ENCODE measurements around the gene SNAPC3. TPM values are rescaled to one million over a fixed set of nuclear protein-coding genes. Genes with fewer than 3 reads are reported as not detected.

SNAPC3 gene
- polyA plus RNA-seq, 1 donor from 2014 or later: 96.6 TPM

DNA sequence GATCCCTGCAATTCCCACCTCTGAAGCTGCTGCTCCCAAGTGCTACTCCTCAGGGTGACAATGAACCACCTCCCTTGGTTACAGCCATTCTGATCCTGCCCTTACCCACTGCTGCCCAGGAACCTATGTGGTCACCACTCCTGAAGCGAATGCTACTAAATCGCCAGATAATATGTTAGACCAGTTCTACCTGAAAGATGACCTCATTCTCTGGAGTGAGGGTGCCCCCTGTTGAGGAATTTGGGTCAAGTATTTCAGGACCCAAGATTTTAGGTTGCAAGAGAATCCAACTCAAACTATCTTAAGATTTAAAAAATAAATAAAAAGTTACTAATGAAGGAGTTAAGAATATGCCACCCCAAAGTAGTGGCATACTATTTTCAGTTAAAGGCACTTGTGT is 5.8 kb upstream of the SNAPC3 start:
- Histone ChIP-seq H3K9me3 (ENCODE audit: low read length) (no peaks in the 10 kb centered on the region), H3K27me3 (ENCODE audit: insufficient read depth, low read depth, low read length) (no peaks in the 10 kb centered on the region), H3K4me3 (ENCODE audit: low read length) (no peak overlapping the region), H3K4me2 (ENCODE audit: low read length) (no peak overlapping the region), H3K27ac (ENCODE audit: low read length) (no peak overlapping the region), H3F3A (ENCODE audit: insufficient read depth, low read length, poor library complexity, severe bottlenecking) (no peaks in the 10 kb centered on the region), H3K9ac (ENCODE audit: low read length) (no peak overlapping the region), H3K36me3 (ENCODE audit: insufficient read depth, low read length) (no peaks in the 10 kb centered on the region), H3K9me2 (ENCODE audit: insufficient read depth, low read length) (no peaks in the 10 kb centered on the region), H4K20me1 (ENCODE audit: insufficient read depth) (no peaks in the 10 kb centered on the region), H2AFZ (ENCODE audit: low read depth, low read length) (no peak overlapping the region), H3K79me2 (replicated peaks; ENCODE audit: insufficient read depth, low read length) (no peaks in the 10 kb centered on the region)
- no peak for TF ChIP-seq TAF1 (IDR thresholded peaks at IDR 0.05; ENCODE audit: low read depth)
- TF ChIP-seq RAD21 (conservative IDR thresholded peaks at IDR 0.05): peak; percentile 15

DNA sequence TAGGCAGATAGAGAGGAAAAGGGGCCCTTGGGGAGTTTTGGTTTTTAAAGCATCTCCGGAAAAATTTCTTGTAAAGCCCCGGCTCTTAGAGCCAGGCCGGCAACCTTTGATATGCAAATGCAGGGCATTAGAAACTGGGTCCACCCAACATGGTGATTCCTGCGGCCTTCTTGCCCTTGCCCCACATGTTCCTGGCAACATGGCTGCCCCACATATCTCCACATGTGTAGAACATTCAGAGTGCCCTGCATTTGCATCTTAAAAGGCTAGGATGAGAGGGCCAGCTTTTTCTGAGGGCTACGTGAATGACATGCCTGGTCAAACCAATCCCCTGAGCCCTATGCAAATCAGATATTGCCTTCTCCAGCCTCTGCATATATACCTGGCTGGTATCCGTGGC is 5.0 kb upstream of the SNAPC3 start:
- no peaks in the 10 kb centered on the region for H3K9me2 ChIP-seq (ENCODE audit: insufficient read depth, low read length)
- H4K20me1 ChIP-seq (ENCODE audit: insufficient read depth): no peaks in the 10 kb centered on the region
- no peak overlapping the region for H2AFZ ChIP-seq (ENCODE audit: low read depth, low read length)
- no peak overlapping the region for H3K27ac ChIP-seq (ENCODE audit: low read length)
- no peak overlapping the region for H3K9ac ChIP-seq (ENCODE audit: low read length)
- no peaks in the 10 kb centered on the region for H3F3A ChIP-seq (ENCODE audit: insufficient read depth, low read length, poor library complexity, severe bottlenecking)
- TF ChIP-seq TAF1 (IDR thresholded peaks at IDR 0.05; ENCODE audit: low read depth) (no peak), MXI1 (conservative IDR thresholded peaks at IDR 0.05; ENCODE audit: poor library complexity, severe bottlenecking) (no peak), EZH2 (IDR thresholded peaks at IDR 0.05; ENCODE audit: borderline replicate concordance, insufficient read depth, low read length, poor library complexity, severe bottlenecking) (no peak)
- TF ChIP-seq, protein P1, sequence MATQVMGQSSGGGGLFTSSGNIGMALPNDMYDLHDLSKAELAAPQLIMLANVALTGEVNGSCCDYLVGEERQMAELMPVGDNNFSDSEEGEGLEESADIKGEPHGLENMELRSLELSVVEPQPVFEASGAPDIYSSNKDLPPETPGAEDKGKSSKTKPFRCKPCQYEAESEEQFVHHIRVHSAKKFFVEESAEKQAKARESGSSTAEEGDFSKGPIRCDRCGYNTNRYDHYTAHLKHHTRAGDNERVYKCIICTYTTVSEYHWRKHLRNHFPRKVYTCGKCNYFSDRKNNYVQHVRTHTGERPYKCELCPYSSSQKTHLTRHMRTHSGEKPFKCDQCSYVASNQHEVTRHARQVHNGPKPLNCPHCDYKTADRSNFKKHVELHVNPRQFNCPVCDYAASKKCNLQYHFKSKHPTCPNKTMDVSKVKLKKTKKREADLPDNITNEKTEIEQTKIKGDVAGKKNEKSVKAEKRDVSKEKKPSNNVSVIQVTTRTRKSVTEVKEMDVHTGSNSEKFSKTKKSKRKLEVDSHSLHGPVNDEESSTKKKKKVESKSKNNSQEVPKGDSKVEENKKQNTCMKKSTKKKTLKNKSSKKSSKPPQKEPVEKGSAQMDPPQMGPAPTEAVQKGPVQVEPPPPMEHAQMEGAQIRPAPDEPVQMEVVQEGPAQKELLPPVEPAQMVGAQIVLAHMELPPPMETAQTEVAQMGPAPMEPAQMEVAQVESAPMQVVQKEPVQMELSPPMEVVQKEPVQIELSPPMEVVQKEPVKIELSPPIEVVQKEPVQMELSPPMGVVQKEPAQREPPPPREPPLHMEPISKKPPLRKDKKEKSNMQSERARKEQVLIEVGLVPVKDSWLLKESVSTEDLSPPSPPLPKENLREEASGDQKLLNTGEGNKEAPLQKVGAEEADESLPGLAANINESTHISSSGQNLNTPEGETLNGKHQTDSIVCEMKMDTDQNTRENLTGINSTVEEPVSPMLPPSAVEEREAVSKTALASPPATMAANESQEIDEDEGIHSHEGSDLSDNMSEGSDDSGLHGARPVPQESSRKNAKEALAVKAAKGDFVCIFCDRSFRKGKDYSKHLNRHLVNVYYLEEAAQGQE (IDR thresholded peaks at IDR 0.05; ENCODE audit: borderline replicate concordance): no peak
- H3K36me3 ChIP-seq (ENCODE audit: insufficient read depth, low read length): no peaks in the 10 kb centered on the region
- no peaks in the 10 kb centered on the region for H3K27me3 ChIP-seq (ENCODE audit: insufficient read depth, low read depth, low read length)
- no peaks in the 10 kb centered on the region for H3K79me2 ChIP-seq (replicated peaks; ENCODE audit: insufficient read depth, low read length)
- H3K4me3 ChIP-seq (ENCODE audit: low read length): no peak overlapping the region
- H3K9me3 ChIP-seq (ENCODE audit: low read length): no peaks in the 10 kb centered on the region
- no peak overlapping the region for H3K4me2 ChIP-seq (ENCODE audit: low read length)

DNA sequence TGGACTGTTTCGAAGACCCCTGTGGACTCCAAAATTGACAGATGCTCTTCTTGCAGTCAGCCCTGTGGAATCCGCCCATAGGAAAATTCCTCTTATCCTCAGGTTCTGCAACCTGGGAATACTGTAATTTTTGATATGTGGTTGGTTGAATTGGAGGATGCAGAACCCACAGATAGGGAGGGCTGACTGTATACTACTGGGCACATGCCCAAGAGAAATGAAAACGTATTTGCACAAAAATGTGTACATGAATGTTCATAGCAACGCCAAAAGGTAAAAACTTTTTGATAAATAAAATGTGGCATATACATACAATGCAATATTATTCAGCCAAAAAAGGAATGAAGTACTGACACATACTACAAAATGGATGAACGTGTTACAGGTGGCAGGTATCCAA is 1.9 kb upstream of the SNAPC3 start:
- H4K20me1 ChIP-seq (ENCODE audit: insufficient read depth): no peaks in the 10 kb centered on the region
- no peaks in the 10 kb centered on the region for H3K9me2 ChIP-seq (ENCODE audit: insufficient read depth, low read length)
- H3K9ac ChIP-seq (ENCODE audit: low read length): no peak overlapping the region
- H2AFZ ChIP-seq (ENCODE audit: low read depth, low read length): no peak overlapping the region
- H3K36me3 ChIP-seq (ENCODE audit: insufficient read depth, low read length): no peaks in the 10 kb centered on the region
- no peak overlapping the region for H3K27ac ChIP-seq (ENCODE audit: low read length)
- no peaks in the 10 kb centered on the region for H3K27me3 ChIP-seq (ENCODE audit: insufficient read depth, low read depth, low read length)
- TF ChIP-seq EZH2 (IDR thresholded peaks at IDR 0.05; ENCODE audit: borderline replicate concordance, insufficient read depth, low read length, poor library complexity, severe bottlenecking) (no peak), EP300 (conservative IDR thresholded peaks at IDR 0.05; ENCODE audit: poor library complexity, severe bottlenecking) (no peak), TAF1 (IDR thresholded peaks at IDR 0.05; ENCODE audit: low read depth) (no peak), RAD21 (conservative IDR thresholded peaks at IDR 0.05) (no peak), POLR2AphosphoS5 (IDR thresholded peaks at IDR 0.05) (no peak), MXI1 (conservative IDR thresholded peaks at IDR 0.05; ENCODE audit: poor library complexity, severe bottlenecking) (no peak), SMC3 (conservative IDR thresholded peaks at IDR 0.05; ENCODE audit: poor library complexity) (no peak)
- TF ChIP-seq, protein P2, sequence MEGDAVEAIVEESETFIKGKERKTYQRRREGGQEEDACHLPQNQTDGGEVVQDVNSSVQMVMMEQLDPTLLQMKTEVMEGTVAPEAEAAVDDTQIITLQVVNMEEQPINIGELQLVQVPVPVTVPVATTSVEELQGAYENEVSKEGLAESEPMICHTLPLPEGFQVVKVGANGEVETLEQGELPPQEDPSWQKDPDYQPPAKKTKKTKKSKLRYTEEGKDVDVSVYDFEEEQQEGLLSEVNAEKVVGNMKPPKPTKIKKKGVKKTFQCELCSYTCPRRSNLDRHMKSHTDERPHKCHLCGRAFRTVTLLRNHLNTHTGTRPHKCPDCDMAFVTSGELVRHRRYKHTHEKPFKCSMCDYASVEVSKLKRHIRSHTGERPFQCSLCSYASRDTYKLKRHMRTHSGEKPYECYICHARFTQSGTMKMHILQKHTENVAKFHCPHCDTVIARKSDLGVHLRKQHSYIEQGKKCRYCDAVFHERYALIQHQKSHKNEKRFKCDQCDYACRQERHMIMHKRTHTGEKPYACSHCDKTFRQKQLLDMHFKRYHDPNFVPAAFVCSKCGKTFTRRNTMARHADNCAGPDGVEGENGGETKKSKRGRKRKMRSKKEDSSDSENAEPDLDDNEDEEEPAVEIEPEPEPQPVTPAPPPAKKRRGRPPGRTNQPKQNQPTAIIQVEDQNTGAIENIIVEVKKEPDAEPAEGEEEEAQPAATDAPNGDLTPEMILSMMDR (IDR thresholded peaks at IDR 0.05; ENCODE audit: poor library complexity, severe bottlenecking): no peak
- TF ChIP-seq, protein P1 (IDR thresholded peaks at IDR 0.05; ENCODE audit: borderline replicate concordance): no peak
- no peak overlapping the region for H3K4me2 ChIP-seq (ENCODE audit: low read length)
- no peak overlapping the region for H3K4me3 ChIP-seq (ENCODE audit: low read length)
- no peaks in the 10 kb centered on the region for H3F3A ChIP-seq (ENCODE audit: insufficient read depth, low read length, poor library complexity, severe bottlenecking)
- no peaks in the 10 kb centered on the region for H3K9me3 ChIP-seq (ENCODE audit: low read length)
- H3K79me2 ChIP-seq (replicated peaks; ENCODE audit: insufficient read depth, low read length): peaks cover 31% of the 10 kb centered on the region
